NCI-H2107 (cell line): Measurements from ENCODE around the gene ADARB2.
"Not testable (repeated sequence)": the region's sequence is repeated elsewhere in the genome, so short reads cannot be mapped to it uniquely, and the experiment has no call there.

ENCODE experiments used
- DNase-seq: peaks from one replicate; lab custom pipeline; 2025; lab: John Stamatoyannopoulos, UW

The ADARB2 gene

DNA sequence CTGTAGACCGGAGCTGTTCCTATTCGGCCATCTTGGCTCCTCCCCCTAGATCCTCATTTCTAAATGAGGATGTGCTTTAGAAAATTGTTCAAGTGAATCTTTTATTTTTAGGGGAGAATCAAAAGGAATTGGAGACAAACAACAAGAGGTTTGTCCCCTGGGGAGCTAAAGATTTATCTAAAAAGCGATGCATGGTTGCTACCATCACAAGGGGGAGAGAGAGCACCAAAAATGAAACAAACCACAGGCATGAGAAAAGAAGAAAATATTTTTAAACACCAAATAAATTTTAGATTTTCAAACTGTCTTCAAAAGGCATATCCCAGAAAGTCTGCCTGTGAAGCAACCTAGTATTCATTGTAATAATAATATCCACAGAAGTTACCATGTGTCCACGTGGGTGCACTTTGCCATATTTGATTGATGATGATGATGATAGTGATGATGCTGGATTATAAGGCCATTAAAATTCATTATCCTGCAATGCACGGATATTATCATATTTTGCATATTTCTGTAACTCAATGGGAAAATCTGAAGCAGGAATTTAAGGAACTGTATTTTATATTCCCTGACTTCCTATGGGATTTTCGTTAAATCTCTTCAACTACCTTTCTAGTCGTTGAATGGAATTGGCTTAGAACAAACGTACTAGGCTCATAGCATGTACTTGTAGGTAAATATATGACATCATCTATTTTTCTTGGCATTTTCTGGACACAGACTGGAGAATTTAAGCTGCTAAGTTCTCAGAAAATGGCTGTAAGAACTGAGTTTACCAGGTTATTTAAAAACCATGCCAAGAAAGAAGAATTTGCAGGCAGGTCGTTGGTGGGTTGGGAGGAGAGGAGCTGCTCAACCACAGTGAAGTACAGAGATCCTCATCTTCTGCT is 509.6 kb downstream of the ADARB2 start:
- DNase-seq = no peak

DNA sequence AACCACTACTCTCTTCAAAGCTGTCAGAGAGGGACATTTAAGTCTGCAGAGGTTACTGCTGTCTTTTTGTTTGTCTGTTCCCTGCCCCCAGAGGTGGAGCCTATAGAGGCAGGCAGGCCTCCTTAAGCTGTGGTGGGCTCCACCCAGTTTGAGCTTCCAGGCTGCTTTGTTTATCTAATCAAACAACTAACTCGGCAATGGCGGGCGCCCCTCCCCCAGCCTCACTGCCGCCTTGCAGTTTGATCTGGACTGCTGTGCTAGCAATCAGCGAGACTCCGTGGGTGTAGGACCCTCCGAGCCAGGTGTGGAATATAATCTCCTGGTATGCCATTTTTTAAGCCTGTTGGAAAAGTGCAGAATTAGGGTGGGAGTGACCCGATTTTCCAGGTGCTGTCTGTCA is 510.4 kb downstream of the ADARB2 start:
- DNase-seq = not testable (repeated sequence)

DNA sequence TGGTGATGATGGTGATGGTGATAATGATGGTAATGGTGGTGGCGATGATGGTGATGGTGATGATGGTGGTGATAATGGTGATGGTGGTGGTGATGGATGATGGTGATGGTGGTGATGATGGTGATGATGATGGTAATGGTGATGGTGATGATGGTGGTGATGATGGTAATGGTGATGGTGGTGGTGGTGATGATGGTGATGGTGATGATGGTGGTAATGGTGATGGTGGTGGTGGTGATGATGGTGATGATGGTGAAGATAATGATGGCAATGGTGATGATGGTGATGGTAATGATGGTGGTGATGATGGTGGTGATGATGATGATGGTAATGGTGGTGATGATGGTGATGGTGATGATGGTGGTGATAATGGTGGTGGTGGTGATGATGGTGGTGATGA is 517.5 kb downstream of the ADARB2 start:
- not testable (repeated sequence) for DNase-seq

DNA sequence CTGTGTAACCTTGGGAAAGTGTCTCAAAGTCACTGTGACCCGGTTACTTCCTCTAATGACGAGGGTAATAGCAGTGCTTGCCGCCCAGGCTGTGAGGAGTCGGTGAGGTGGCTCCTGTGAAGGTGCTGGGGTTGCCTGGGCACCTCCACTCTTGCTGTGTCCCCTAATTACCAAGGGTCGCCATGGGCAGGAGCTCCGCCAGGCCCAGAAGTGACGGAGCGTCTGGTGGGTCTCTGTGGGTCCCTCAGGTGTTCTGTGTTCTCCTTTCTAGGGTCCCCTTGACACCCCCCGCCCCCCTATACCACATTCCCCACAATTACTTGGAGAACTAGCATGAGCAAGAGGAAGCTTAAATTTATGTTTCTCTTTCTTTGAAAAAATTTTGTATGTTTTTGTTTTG is 519.7 kb downstream of the ADARB2 start:
- no peak for DNase-seq

DNA sequence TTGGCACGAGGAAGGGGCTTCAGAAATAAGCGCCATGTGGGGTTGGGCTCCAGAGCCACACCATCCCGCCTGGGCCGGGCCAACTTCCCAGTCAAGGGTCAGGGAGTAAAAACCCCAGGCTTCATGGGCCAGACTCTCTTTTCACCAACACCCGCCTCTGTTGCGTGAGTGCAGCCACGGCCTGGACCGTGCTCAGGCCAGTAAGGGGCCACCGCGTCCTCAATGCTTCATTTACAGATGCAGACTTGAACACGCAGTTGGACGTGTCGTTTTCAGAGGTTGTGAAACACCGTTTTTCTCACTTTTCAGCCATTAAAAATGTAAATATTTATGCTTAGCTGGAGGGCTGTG is 520.1 kb downstream of the ADARB2 start:
- DNase-seq = no peak

DNA sequence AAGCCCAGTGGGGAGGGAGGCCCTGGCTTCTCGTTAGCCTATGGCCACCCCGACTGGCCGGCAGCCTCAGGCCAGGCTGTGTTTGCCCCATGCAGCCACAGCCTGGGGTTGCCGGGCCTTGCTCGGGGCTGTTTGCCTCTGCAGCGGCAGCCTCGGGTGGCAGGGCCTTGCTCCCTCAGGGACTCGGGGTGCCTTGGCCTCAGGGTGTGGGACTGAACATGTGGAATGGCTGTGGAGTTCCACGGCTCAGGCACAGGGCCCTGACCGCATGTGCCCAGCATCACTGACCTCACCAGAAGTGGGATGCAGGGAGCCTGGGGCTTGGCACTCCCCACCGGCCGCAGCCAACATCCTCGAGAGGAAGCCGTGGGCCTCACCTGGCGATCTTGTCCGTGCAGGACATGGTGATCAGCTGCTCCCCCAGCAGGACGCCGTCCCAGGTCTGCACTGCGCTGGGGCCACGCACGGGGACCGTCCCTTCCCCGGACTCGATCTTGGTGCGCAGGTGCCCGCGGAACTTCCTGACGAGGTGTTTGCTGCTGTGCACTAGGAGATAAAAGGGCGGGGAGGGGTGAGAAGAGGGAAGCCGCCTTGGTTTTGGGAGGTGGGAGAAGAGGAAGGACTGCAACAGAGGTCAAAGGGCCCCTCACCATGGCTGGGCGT is 520.6 kb downstream of the ADARB2 start:
- no peak for DNase-seq

DNA sequence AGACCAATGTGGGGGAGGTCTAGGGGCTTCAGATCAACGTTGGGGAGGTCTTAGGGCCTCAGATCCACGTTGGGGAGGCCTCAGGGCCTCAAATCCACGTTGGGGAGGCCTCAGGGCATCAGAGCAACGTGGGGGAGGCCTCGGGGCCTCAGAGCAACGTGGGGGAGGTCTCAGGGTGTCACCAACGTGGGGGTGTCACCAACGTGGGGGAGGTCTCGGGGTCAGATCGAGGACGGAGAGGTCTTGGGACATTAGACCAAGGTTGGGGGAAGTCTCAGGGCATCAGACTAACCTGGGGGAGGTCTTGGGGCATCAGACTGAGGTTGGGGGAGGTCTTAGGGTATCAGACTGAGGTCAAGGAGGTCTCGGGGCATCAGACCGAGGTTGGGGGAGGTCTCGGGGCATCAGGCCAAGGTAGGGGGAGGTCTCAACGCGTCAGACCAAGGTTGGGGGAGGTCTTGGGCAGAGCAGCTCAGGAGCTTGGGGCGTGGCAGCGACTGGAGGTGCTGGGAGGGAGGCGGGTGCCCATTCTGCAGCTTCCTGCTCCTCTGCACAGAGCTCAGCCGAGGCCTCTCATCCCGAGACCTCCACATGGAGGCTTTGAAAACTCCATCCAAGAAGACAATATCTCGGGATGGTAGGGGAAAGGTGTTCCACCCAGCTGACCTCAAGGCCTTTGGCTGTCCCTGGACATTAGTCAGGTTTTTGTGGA is 521.3 kb downstream of the ADARB2 start:
- DNase-seq = no peak

DNA sequence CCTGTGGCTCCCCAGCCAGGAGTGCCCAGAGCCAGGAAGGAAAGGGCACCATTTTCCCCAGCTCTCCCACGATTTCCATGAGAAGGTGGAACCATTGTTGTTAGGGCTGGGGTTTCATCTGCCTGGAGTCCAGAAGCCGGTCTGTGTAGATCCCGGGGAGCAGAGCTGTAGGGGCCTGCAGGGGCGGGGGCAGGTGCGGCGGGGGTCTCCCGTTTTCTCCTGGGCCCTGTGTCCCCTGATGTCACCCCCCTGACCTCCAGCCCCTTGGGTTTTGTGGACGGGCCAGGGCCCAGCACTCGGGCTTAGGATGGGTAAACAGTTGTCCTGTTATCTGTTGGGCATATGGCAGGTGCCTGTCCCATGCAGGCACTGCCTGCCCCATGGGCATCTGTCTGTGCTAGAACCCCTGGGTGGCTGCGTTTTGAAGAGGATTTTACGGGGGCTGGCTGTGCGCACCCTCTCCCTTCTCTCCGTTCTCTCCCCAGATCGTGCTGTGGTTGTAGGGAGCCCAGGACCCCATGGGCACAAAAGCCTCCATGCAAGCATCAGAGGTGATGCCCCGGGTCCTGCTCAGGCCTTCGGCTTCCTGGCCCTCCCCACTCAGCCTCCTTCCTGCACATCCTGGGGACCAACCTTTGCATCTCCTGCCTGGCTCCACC is 522.3 kb downstream of the ADARB2 start:
- no peak for DNase-seq

DNA sequence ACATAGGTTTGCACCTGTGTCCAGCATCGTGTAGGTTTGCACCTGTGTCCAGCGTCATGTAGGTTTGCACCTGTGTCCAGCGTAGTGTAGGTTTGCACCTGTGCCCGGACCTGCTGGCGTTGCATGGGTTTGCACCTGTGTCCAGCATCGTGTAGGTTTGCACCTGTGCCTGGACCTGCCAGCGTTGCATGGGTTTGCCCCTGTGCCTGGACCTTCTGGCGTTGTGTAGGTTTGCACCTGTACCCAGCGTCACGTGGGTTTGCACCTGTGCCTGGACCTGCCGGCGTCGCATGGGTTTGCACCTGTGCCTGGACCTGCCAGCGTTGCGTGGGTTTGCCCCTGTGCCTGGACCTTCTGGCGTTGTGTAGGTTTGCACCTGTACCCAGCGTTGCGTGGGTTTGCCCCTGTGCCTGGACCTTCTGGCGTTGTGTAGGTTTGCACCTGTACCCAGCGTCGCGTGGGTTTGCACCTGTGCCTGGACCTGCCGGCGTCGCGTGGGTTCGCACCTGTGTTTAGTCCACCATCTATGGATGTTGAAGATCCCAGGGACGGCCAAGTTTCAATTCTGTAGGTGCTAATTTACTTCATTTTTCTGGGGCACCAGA is 523.2 kb downstream of the ADARB2 start:
- no peak for DNase-seq

DNA sequence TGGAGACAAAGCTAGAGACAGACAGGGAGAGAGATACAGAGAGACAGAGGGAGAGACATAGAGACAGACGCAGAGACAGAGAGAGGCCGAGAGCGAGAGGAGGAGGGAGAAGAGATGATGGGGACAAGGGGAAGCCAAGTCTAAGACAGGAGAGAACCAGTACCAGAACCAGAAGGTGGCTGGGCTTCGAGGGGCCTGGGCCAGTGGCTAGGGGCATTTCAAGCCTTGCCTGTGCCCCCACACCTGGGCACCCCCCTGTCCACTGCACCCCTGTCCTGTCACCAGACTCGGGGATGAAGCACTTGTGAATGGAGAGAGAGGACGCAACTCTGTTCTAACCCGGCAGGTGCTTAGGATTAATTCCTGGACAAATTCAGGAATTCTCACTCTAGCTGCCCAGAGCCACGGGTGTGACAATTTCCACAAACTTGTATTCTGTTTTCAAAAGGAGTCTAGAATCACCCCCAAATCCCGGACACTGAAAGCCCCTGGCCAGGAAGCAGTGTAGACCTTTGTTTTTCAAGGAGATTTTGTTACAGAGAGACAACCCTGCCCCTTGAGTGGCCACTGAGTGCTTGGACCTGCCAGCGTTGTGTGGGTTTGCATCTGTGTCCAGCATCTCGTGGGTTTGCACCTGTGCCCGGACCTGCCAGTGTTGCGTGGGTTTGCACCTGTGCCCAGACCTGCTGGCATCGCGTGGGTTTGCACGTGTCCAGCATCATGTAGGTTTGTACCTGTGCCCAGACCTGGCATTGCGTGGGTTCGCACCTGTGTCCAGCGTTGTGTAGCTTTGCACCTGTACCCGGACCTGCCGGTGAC is 523.9 kb downstream of the ADARB2 start:
- no peak for DNase-seq

DNA sequence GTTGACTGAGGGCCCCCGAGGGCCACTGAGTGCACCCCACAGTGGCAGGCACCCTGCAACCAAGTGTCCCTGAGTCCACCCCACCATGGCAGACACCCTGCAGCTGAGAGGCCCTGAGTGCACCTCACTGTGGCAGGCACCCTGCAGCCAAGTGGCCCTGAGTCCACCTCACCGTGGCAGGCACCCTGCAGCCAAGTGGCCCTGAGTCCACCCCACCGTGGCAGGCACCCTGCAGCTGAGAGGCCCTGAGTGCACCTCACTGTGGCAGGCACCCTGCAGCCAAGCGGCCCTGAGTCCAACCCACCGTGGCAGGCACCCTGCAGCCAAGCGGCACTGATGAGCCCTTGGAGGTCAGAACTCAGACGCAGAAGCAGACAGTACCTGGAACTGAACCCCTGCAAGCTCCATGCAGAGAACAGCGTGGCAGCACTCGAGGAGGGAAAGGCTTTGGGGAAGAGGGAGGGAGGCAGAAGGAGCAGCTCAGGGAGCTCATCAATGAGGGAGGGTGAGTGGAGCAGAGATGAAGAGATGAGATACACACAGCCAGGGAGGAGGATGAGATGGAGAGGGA is 524.7 kb downstream of the ADARB2 start:
- DNase-seq = no peak

DNA sequence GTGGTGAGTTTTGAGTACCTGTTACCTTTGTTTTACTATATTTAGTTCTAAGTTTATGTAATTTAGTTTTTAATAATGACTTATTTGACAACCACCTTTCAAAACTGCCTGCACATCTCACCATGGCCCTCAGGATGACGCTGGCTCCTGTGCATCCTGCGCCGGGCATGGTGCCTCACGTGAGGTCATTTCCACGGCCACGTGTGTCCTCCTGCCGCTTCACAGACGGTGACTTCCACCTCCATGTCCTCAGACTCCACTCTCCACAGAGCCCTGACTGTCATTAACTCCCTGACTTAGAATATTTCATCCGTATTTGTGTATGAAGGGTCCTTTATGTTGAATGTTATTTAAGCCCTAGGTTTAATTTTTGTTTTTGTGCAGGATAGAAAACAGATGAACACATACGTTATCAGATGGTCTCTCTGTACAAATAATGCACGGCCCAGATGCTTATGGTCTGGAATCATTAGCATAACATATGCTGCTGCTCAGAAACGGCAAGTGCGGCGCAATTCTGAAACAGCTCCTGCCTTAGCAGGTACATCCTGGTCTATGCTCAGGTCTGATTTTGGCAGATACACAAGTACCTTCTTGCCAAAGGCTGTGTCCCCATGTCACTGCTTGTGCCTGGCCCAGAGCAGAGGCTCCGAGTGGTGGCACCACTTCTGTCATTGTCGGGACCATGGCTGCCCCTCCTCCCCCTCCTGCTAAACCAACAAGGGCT is 525.3 kb downstream of the ADARB2 start:
- no peak for DNase-seq

DNA sequence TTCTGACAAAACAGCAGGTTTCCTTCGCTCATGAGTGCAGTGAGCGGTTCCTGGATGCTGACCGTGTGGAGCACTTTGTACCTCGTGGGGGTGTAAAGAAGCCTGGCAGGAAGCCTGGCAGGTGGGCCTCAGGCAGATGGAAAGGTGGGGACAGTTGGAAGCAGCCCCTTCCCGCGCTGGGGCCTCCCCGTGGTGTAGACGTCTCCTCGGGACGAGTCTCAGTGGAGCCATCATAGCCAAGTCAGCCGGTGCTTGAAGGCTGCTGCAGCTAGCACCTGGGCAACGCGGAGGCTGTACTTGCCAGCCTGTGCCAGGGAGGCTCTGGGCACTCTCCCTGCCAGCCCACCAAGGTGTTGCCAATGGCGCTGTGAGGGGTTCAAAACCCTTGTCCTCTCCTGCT is 526.7 kb downstream of the ADARB2 start:
- DNase-seq = no peak

DNA sequence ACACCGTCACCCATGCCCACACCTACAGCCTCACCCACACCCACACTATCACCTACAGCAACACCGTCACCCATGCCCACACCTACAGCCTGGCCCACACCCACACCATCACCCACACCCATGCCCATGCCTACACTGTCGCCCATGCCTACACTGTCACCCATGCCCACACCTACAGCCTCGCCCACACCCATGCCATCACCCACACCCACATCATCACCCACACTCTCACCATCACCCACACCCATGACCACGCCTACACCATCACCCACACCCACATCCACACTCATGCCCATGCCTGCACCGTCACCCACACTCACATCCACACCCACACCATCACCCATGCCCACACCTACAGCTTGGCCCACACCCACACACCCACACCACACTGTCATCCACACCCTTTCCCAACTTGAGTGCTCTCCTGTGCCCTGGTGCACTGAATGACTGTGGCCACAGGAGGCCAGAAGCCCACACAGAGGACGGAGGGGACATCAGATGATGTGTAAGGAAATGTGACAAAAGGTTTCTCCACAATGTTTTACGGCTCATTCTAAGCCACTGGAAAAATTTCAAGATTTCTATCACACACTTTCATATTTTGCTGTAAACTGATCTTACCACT is 527.9 kb downstream of the ADARB2 start:
- DNase-seq = no peak

DNA sequence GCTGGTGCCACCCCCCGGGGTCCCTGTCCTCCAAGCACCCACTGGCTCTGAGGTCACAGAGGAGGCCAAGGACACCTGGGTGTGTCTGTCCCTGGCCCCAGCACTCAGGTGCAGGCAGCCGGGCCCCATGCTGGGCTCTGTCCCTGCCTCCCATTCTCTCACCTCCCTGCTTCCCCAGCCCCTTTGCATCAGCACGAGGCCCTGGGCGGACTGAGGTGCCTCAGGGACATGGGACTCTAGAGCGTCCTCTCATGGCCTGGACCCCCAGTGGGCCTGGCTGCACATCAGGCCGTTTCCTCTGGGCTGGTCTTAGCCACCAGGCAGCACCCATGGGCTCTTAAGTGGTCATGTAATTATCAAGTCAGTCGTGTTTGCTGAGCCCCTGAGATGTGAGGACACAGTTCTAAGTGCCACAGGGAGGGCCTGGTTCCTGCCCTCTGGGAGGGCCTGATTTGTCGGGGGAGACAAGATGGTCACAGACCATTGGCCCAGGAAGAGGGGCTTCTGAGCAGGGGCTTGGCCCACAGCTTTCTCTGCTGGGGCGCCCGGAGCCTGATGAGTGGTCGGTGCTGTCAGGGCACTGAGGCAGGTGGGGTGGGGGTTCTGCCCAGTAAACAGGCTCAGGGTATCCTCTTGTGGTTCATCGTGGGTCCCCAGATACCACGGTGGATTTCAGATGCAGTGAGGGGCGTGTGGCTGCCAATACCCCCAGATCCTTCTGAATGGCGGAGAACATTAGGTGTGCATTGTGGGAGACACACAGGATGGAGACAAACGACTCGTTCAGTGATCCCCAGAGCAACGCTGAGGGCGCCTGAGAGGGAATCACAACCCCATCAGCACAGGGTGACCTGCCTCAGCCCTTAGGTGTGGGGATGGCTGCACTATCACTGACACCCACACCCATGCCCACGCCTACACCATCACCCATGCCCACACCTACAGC is 528.7 kb downstream of the ADARB2 start:
- DNase-seq = no peak

DNA sequence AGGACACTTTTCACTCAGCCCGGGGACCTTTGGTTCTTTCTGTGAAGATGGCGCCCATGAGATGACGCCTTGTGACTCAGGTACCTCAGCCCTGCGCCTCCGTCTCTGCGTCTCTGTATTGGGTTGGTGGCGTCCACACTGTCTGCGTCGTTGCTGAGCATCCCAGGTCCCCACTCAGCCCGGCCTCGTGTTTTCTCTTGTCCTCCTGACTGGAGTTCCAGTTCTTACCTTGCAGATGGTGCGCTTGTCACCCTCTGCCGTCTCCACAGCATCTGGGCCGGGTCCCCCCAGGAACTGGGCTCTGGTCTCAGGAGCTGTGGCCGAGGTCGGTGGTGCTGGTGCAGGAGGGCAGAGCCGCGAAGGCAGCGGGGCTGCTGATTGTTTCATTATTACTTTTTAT is 530.7 kb downstream of the ADARB2 start:
- DNase-seq = no peak

DNA sequence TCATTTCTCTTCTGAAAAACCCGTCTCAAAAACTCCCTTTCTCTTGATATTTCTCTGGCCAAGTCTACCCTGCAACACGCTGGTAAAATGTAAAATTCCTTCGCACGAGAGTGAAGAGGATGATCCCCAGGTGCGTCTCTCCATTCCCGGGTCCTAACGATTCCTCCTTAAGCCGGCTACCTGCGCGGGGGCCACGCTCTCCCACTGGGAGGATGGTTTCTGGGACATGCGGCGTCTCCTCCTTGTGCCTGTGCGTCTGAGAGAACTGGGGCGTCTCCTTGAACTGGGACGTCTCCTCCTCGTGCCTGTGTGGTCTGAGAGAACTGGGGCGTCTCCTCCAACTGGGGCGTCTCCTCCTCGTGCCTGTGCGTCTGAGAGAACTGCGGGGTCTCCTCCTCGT is 531.2 kb downstream of the ADARB2 start:
- DNase-seq = no peak

DNA sequence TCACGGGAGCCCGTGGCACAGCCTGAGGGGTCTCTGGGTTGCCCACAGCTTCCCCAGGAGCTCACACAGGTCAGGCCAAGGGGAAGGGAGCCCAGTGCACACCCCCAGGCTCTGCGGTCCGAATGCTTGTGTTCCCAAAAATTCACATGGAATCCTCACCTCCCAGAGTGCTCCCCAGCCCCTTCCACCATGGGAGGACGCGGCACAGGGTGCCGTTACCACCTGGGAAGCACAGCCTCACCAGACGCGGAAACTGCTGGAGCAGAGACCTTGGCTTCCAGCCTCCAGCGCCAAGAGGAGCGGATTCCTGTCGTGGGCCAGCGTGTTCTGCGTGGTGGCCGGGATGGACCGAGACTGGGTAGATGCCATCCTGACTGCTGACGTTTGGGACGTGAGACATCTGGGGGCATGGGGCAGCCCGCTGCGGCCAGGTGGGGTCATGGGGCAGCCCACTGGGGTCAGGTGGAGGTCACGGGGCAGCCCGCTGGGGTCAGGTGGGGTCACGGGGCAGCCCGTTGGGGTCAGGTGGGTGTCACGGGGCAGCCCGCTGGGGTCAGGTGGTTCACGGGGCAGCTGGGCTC is 531.8 kb downstream of the ADARB2 start:
- DNase-seq = no peak
